Activated CD4-positive, alpha-beta T cell treated with anti-CD3 and anti-CD28 coated beads for 36 hours (primary cell): ENCODE results near the gene DNAJA4. TPM values are rescaled to one million over a fixed set of nuclear protein-coding genes. Genes with fewer than 3 reads are reported as not detected.

Experiments used
- ATAC-seq: fragments of 200-7000 bp; cut with Tn5 transposase; one replicate; pipeline ENCODE4 v1.10.0; 2021; ENCODE audit warnings: mild to moderate bottlenecking, moderate library complexity
- CTCF ChIA-PET: fragments of 350-600 bp; sonication (Branson Sonifier 250); formaldehyde crosslinking; loops from one replicate; lab custom pipeline; 2021; ENCODE audit warnings: antibody characterized with exemption; lab: Charles Lee
- POLR2A ChIA-PET: fragments of 350-600 bp; sonication (Branson Sonifier 250); formaldehyde crosslinking; loops from one replicate; lab custom pipeline; 2021; ENCODE audit warnings: antibody characterized with exemption, inconsistent platforms; lab: Charles Lee
- DNase-seq: peaks from one replicate; pipeline ENCODE4 v3.0.0-alpha.2; 2020
- H3K27ac Mint-ChIP-seq: one replicate; pipeline ENCODE4 v1.8.0; 2021; ENCODE audit warnings: mixed read lengths
- H3K27me3 Mint-ChIP-seq: one replicate; pipeline ENCODE4 v1.8.0; 2021; ENCODE audit warnings: mixed read lengths
- H3K36me3 Mint-ChIP-seq: one replicate; pipeline ENCODE4 v1.8.0; 2021; ENCODE audit warnings: low read depth, mixed read lengths
- H3K4me1 Mint-ChIP-seq: one replicate; pipeline ENCODE4 v1.8.0; 2021; ENCODE audit warnings: mixed read lengths
- H3K4me3 Mint-ChIP-seq: one replicate; pipeline ENCODE4 v1.8.0; 2021; ENCODE audit warnings: mild to moderate bottlenecking, moderate library complexity, mixed read lengths
- H3K9me3 Mint-ChIP-seq: one replicate; pipeline ENCODE4 v1.8.0; 2021; ENCODE audit warnings: low read depth, mixed read lengths
- intact Hi-C, 2 experiments: fragments of 100-400 bp; cut with DNase I in 1 of 2; cut with micrococcal nuclease in 1 of 2; formaldehyde crosslinking; loops; one replicate each; pipeline versions ENCODE4 v1.14.2 to v1.15.1; 2022 to 2024; cut with DNase I, micrococcal nuclease
- total RNA-seq, 2 experiments: library from RNA; stranded (reverse); gene quantifications; one replicate each; pipeline ENCODE4 v1.2.3, GENCODE V29; 2021

DNAJA4 gene
- total RNA-seq: 10 to 100 TPM; 38.6 to 41.5 TPM

DNA sequence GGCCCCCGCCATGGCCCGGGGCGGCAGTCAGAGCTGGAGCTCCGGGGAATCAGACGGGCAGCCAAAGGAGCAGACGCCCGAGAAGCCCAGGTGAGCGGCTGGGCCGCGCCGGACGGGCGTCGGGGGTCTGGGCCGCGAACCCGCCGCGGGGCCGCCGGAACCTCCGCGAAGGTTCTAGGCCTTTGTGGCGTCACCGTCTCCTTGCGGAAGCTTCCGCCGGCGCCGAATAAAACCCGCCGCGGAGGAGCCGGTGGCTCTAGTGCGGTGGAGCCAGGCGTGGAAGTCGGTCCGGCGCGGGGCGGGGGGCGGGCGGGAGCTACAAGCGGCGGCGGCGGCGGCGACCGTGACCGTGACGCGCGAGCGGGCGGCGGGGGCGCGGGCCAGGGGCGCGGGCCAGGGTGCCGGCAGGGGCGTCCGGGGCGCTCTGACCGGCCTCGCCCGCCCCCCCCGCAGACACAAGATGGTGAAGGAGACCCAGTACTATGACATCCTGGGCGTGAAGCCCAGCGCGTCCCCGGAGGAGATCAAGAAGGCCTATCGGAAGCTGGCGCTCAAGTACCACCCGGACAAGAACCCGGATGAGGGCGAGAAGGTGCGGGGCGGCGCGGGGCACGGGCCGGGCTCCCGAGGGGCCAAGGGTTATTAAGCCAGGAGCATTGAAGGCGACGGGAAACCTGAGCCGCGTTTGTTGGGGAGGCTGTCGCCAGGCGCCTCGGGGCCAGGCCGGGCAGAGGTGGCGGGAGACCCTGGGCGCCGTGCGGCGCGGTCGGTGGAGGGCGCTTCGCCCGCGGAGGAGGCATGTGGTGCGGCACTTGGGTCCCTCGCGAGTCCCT, at the start of gene DNAJA4:
Gene DNAJA4 (plus strand): TSS at position 259 of the 833 bp plus-strand sequence. CDS start 202 bp downstream, at position 461.
- peak within 1 kb of the TSS; percentile 86 for H3K27ac Mint-ChIP-seq
- no peaks in the 10 kb centered on the region for H3K9me3 Mint-ChIP-seq
- peaks cover 12% of the 10 kb centered on the region for H3K36me3 Mint-ChIP-seq
- ChIA-PET POLR2A (interaction anchor here (0.6 to 1.4 kb wide), 4 partner anchors 35 to 174 kb away, joined by 3 to 6 read pairs (median 3); partner anchors contain the start of genes IREB2 and SKIC8), CTCF (interaction anchor here (0.6 to 2.0 kb wide), 14 partner anchors 10 to 229 kb away, joined by 3 to 8 read pairs (median 4); partner anchors contain the start of genes CIB2, IREB2 and SKIC8)
- H3K4me1 Mint-ChIP-seq: peaks cover 29% of the 10 kb centered on the region
- ATAC-seq (peak; percentile 66), DNase-seq (peak; percentile 74)
- intact Hi-C loops: loop anchor here in 1 of 2 experiments (1.0 kb wide), 3 partner anchors 35 to 174 kb away; partner anchors contain the start of genes CIB2, IREB2 and SKIC8
- peak within 1 kb of the TSS; percentile 83 for H3K4me3 Mint-ChIP-seq
- H3K27me3 Mint-ChIP-seq: no peaks in the 10 kb centered on the region

DNA sequence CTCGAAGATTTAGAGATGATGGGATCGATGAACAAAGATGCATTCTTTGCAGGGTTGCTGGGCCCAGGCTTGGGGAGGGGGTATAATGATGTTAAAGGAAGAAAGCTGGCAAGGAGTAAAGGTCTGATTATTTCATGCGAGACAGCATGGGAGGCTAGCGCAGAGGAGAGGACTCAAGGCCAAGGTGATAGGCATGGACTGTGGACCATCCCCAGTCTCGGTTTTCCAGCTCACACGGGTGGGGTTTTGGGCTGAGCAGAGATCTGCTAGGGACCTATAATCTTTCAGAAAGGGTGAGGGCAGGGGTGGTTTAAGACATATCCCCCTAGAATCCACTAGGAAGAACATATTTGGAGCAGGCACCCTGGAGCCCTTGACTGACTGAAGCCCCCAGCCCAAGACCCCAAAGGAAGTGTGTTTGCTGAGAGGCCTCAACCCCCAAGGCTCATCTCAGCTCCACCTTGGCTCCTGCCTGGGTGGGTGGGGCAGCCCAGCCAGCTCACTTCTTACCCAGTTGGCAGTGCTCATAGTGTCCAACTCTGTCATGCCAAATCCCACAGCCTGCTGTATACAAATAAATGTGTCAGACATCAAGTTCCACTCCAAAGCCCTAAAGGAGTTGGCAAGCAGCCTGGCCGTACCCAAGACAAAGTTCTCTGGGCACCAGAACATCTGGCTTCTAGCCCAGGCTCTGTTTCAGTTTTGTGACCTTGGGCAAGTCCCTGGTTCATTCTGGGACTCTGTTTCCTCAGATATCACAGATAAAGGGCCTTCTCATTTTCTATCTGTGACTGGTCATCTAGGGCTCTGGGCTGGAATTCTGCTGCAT, 47.9 kb upstream of the DNAJA4 start:
- ChIA-PET POLR2A (no interaction called here), CTCF (interaction anchor here (0.8 to 1.6 kb wide), 2 partner anchors 17 to 24 kb away, joined by 4 to 5 read pairs; no protein-coding TSS in a partner anchor)
- H3K4me3 Mint-ChIP-seq: no peak overlapping the region
- no peaks in the 10 kb centered on the region for H3K36me3 Mint-ChIP-seq
- no peaks in the 10 kb centered on the region for H3K4me1 Mint-ChIP-seq
- ATAC-seq (no peak), DNase-seq (no peak)
- intact Hi-C loops: no loop called here
- H3K9me3 Mint-ChIP-seq: no peaks in the 10 kb centered on the region
- H3K27ac Mint-ChIP-seq: no peak overlapping the region
- H3K27me3 Mint-ChIP-seq: peaks cover 2% of the 10 kb centered on the region

DNA sequence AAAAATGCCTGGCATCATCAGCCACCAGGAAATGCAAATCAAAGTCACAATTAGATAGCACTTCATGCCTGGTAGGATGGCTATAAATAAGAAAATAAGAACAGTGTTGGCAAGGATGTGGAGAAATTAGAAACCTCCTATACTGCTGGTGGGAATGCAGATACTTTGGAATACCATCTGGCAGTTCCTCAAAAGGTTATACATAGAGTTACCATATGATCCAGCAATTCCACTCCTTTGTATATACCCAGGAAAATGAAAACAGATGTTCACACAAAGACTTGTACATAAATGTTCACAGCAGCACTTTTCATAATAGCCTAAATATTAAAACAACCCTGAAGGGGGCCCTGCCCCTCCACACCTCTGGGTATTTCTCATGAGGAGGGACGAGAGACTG, 43.6 kb upstream of the DNAJA4 start:
- Mint-ChIP-seq H3K4me1 (peaks cover 8% of the 10 kb centered on the region), H3K9me3 (no peaks in the 10 kb centered on the region), H3K27me3 (no peaks in the 10 kb centered on the region), H3K27ac (no peak overlapping the region), H3K36me3 (no peaks in the 10 kb centered on the region), H3K4me3 (no peak overlapping the region)
- DNase-seq (no peak), ATAC-seq (no peak)
- ChIA-PET POLR2A (no interaction called here), CTCF (no interaction called here)
- intact Hi-C loops: no loop called here

DNA sequence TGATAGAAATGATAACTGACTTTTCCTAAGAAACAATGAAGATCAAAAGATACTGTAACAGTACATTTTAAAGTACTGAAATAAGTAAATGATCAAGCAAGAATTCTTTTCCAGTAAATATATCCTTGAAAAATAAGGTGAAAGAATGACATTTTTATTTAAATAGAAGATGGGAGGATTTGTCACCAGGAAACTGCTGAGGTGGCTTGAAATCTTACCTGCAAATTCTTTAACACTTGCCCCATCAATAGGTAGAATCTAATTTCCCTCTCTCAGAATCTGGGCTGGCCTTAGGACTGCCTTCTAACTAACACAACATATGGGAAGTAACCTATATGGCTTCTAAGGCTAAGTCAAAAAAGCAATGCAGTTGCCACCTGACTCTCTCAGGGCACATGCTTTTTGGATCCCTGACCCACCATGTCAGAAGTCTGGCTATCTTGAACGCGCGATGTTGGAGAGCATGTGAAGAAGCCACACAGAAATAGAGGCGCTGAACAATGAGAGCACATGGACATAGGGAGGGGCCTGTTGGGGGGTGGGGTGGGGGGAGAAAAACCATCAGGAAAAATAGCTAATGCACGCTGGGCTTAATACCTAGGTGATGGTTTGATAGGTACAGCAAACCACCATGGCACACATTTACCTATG, 41.5 kb upstream of the DNAJA4 start:
- intact Hi-C loops: no loop called here
- ATAC-seq (no peak), DNase-seq (no peak)
- H3K27me3 Mint-ChIP-seq: no peaks in the 10 kb centered on the region
- H3K4me1 Mint-ChIP-seq: peaks cover 14% of the 10 kb centered on the region
- H3K27ac Mint-ChIP-seq: no peak overlapping the region
- CTCF ChIA-PET: interaction anchor here (0.8 to 1.4 kb wide), 2 partner anchors 16 to 105 kb away, joined by 3 to 4 read pairs; no protein-coding TSS in a partner anchor
- POLR2A ChIA-PET: no interaction called here
- H3K36me3 Mint-ChIP-seq: no peaks in the 10 kb centered on the region
- no peak overlapping the region for H3K4me3 Mint-ChIP-seq
- H3K9me3 Mint-ChIP-seq: no peaks in the 10 kb centered on the region

DNA sequence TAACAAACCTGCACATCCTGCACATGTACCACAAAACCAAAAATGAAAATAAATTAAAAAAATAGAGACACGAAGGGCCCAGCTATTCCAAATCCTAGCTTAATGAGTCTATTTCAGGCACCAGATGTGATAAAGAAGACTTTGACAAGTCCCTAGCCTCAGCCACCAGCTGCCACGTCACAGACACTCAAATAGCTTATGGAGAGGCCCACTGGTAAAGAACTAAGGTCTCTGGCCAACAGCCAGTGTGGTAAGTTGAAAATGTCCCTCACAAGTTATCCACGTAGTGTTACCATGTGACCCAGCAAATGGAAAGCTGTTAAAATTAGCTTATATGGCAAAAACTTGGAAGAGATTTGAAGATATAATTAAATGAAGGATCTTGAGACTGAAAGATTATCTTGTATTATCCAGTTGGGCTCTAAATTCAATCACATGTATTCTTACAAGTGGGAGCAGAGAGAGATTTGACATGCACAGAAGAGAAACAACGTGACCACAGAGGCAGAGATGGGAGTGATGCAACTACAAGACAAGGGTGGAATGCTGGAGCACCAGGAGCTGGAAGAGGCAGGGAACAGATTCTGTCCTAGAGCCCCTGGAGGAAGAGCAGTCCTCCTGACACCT, 40.9 kb upstream of the DNAJA4 start:
- no peaks in the 10 kb centered on the region for H3K36me3 Mint-ChIP-seq
- POLR2A ChIA-PET: no interaction called here
- CTCF ChIA-PET: interaction anchor here (0.6 to 1.4 kb wide), 3 partner anchors 16 to 106 kb away, joined by 3 to 4 read pairs (median 3); no protein-coding TSS in a partner anchor
- DNase-seq (no peak), ATAC-seq (no peak)
- H3K27ac Mint-ChIP-seq: peak overlapping the region; percentile 29
- H3K4me1 Mint-ChIP-seq: peaks cover 14% of the 10 kb centered on the region
- intact Hi-C loops: no loop called here
- no peaks in the 10 kb centered on the region for H3K9me3 Mint-ChIP-seq
- no peak overlapping the region for H3K4me3 Mint-ChIP-seq
- no peaks in the 10 kb centered on the region for H3K27me3 Mint-ChIP-seq

DNA sequence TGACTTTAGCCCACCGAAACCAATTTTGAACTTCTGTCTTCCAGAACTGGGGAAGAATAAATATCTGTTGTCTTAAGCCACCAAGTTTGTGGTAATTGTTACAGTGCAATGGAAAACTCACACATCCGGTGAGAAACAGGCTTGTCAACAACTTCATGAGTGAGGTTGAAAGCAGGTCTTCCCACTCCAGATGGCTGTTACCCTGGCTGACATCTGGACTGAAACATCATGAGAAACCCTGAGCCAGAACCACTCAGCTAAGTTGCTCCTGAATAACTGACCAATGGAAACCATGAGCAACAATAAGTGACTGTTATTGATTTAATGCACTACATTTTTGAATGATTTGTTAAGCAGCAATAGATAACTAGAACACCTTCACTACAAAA, 40.3 kb upstream of the DNAJA4 start:
- Mint-ChIP-seq H3K27me3 (no peaks in the 10 kb centered on the region), H3K27ac (peak overlapping the region; percentile 29), H3K36me3 (no peaks in the 10 kb centered on the region), H3K4me1 (peaks cover 14% of the 10 kb centered on the region), H3K4me3 (no peak overlapping the region), H3K9me3 (no peaks in the 10 kb centered on the region)
- CTCF ChIA-PET: interaction anchor here (0.6 to 1.4 kb wide), 3 partner anchors 29 to 115 kb away, joined by 3 read pairs; no protein-coding TSS in a partner anchor
- DNase-seq (no peak), ATAC-seq (no peak)
- intact Hi-C loops: no loop called here
- POLR2A ChIA-PET: no interaction called here

DNA sequence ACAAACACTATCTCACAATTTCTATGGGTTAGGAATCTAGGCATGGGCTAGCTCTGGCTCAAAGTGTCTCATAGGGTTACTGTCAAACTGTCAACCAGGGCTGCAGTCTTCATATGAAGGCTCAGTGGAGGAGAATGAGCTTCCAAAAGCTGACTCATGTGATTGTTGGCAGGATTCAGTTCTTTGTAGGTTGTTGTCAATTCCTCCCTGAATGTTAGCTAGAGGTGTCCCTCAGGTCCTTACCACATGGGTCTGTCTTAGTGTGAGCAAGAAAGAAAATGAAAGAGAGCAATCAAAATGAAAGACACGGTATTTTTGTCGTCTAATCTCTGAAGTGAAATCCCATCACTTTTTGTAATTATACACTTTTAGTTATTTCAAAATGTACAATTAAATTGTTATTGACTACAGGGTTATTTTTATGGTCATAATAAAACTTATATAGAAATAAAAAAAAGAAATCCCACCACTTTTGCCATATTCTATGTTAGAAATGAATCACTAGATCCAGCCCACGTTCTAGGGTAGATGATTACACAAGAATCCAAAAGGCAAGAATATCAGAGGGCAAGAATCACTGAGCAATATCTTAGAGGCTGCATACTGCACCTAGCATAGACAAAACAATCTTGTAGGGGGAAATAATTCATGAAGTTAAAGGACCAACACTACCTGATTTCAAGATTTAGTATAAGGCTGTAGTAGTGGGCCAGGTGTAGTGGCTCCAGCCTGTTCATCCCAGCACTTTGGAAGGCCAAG, 38.4 kb upstream of the DNAJA4 start:
- H3K9me3 Mint-ChIP-seq: no peaks in the 10 kb centered on the region
- H3K27me3 Mint-ChIP-seq: no peaks in the 10 kb centered on the region
- intact Hi-C loops: no loop called here
- H3K4me1 Mint-ChIP-seq: peaks cover 14% of the 10 kb centered on the region
- H3K27ac Mint-ChIP-seq: no peak overlapping the region
- DNase-seq (peak; percentile 18), ATAC-seq (peak; percentile 98)
- H3K4me3 Mint-ChIP-seq: no peak overlapping the region
- POLR2A ChIA-PET: interaction anchor here (0.5 to 0.9 kb wide), 2 partner anchors 16 to 38 kb away, joined by 3 to 5 read pairs; partner anchors contain the start of gene DNAJA4
- CTCF ChIA-PET: interaction anchor here (0.6 to 4.2 kb wide), 5 partner anchors 14 to 207 kb away, joined by 3 to 28 read pairs (median 3); partner anchors contain the start of gene CIB2
- no peaks in the 10 kb centered on the region for H3K36me3 Mint-ChIP-seq

DNA sequence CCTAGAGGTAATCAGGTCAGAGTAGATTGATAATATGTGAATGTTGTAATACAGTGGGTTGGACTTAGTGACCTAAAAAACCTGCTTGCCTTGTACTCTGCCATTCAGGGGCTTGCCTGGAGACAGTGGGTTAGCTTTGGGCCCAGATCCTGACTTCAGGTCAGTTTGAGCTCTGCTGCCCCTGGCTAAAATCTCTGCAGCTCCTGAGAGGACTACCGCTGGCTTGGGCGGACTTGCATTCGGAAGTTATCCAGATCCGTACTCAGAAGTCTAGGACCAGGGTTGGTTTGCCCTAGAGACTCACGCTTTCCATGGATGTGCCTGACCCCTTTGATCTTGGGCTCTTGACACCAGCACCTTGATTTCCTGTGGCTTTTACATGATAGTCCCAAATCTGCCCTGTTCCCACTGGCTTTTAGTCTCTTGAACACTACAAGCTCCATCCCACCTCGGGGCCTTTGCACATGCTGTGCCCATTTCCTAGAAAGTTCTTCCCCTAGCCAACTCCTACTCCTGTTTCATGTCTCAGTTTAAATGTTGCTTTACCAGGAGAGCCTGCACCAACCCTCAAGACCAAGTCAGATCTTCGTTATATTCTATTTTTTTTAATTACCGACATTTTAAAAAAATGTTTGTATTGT, 35.9 kb upstream of the DNAJA4 start:
- POLR2A ChIA-PET: no interaction called here
- Mint-ChIP-seq H3K9me3 (no peaks in the 10 kb centered on the region), H3K36me3 (no peaks in the 10 kb centered on the region), H3K4me1 (peaks cover 13% of the 10 kb centered on the region), H3K27ac (no peak overlapping the region), H3K4me3 (no peak overlapping the region), H3K27me3 (no peaks in the 10 kb centered on the region)
- CTCF ChIA-PET: interaction anchor here (0.7 to 4.2 kb wide), 6 partner anchors 11 to 158 kb away, joined by 3 to 28 read pairs (median 4); partner anchors contain the start of gene CIB2
- ATAC-seq (no peak), DNase-seq (no peak)
- intact Hi-C loops: no loop called here

DNA sequence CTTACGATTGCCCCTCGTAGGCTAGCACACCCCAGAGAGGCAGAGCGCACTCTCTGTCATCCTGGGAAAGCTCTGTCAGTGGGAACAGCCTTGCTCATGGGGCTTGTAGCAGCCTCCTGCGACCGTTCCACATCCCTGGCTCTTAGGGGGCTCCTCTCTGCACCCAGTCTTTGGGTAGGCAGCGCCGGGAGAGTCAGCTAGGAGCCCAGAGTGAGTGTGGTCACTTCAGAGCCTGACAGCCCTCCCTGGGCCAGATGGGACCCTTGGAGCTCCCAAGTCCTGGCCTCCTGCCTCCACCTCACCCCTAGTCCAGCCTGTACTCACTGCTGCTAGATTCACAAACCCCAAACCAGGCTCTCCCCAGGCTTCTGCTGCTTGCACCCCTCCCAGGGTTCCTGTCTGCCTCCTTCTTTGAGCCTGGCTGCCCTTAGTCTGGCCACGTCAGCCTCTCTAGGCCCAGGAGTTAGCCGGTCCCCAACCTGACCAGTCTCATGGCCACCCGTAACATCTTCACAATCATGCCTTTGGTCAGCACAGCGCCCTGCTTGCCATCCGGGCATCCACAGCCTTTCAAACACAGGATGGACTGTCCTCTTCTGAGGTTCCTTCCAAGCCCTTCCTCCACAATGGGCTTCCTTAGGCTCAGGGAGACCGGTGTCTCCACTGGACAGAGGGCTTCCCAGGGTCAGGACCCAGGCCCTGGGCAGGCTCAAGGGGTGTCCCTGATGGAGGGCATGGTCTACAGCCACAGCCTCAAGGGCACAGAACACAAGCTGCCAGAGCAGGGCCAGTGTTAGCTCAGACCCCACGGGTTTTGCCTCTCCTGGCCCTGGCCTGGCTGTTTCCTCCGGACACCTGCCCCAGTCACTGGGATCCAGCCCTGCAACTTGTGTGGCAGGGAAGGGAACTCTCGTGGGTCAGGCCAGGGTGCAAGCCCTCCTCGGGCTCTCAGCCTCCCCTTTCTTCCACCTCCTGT, 34.6 kb upstream of the DNAJA4 start:
- no peaks in the 10 kb centered on the region for H3K9me3 Mint-ChIP-seq
- POLR2A ChIA-PET: interaction anchor here (0.5 kb wide), 1 partner anchor 25 kb away, joined by 3 read pairs; no protein-coding TSS in a partner anchor
- no peaks in the 10 kb centered on the region for H3K36me3 Mint-ChIP-seq
- CTCF ChIA-PET: interaction anchor here (0.9 kb wide), 1 partner anchor 118 kb away, joined by 3 read pairs; no protein-coding TSS in a partner anchor
- H3K4me3 Mint-ChIP-seq: no peak overlapping the region
- ATAC-seq (no peak), DNase-seq (no peak)
- H3K27me3 Mint-ChIP-seq: peaks cover 7% of the 10 kb centered on the region
- intact Hi-C loops: no loop called here
- H3K4me1 Mint-ChIP-seq: peaks cover 9% of the 10 kb centered on the region
- H3K27ac Mint-ChIP-seq: no peak overlapping the region
